ENCODE data around the gene ISCU.

Gene ISCU

GRCh38 chr12:108602209-108602705 is 39.9 kb downstream of the ISCU start:
- H3K4me3 ChIP-seq (ENCODE audit: low read depth, low read length): no peak overlapping the region

GRCh38 chr12:108602976-108603704 is 40.7 kb downstream of the ISCU start:
- no peak overlapping the region for H3K4me3 ChIP-seq (ENCODE audit: low read depth, low read length)

GRCh38 chr12:108603743-108604142 is 41.3 kb downstream of the ISCU start:
- H3K4me3 ChIP-seq (ENCODE audit: low read depth, low read length): no peak overlapping the region

GRCh38 chr12:108604208-108604941 is 42.0 kb downstream of the ISCU start:
- H3K4me3 ChIP-seq (ENCODE audit: low read depth, low read length): no peak overlapping the region

DNA sequence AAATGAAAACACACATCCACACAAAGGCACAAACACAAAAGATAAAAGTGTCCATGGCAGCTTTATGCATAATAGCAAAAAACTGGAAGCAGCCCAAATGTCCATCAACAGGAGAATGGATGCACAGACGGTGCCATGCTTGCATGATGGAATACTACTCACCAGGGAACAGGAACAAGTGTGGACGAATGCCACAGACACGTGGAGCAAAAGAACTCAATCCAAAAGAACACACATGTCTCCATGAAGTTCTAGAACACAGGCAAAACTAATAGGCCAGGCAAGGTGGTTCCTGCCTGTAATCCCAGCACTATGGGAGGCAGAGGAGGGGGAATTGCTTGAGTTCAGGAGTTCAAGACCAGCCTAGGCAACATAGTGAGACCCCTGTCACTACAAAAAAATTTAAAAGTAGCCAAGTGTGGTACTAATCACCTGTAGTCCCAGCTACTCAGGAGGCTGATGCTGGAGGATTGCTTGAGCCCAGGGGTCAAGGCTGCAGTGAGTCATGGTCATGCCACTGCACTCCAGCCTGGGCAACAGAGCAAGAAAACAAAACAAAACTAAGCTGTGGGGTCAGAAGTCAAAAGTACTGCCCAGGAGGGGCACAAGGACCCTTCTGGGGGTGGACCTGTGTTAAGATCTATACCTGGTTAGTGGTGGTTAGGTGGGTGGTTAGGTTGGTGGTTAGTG is 42.7 kb downstream of the ISCU start:
- no peak overlapping the region for H3K4me3 ChIP-seq (ENCODE audit: low read depth, low read length)

GRCh38 chr12:108605690-108606406 is 43.5 kb downstream of the ISCU start:
- no peak overlapping the region for H3K4me3 ChIP-seq (ENCODE audit: low read depth, low read length)

GRCh38 chr12:108606492-108606891 is 44.1 kb downstream of the ISCU start:
- no peak overlapping the region for H3K4me3 ChIP-seq (ENCODE audit: low read depth, low read length)

DNA sequence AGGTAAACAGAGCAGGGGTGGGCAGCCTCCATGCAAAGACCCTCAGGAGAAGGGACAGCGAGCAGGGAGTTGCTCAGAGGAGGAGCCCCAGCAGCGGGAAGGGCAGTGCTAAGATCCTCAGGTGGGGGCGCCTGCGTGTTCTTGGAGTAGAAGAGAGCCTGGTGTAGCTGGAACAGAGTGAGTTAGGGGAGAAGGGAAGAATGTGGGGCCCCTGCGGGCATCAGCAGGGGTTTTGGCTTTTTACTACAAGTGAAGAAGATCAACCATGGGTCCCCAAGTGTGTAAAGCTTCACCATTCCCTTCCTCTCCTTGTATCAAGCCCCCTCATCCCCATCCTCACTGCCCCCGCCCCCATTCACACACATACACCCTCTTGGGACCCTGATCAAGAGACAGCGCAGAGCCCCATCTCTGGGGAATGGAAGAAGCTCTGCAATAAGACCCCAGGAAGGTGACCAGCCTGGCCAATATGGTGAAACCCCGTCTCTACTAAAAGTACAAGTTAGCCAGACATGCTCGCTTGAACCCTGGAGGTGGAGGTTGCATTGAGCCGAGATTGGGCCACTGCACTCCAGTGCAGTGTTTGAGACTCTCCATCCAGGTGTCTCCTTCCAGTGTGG is 45.7 kb downstream of the ISCU start:
- no peak overlapping the region for H3K4me3 ChIP-seq (ENCODE audit: low read depth, low read length)

DNA sequence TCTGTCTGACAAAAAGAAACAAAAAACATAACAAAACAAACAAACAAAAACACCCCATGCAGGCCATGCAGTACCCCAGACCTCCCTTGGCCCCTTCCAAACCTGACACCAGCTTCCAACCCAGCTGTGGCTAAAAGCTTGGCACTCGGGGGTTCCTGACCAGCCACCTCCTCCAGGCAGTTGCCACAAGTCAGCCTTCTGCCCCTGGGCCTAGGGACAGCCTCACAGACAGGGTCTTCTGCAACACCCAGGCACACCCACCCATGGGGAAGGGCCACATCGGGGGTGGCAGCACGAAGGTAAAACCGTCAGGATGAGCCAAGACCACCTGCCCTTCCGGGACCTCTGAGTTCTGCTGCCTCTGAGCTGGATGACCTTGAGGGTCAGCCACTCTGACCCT is 46.2 kb downstream of the ISCU start:
- H3K4me3 ChIP-seq (ENCODE audit: low read depth, low read length): no peak overlapping the region

- no peak overlapping the region for H3K4me3 ChIP-seq (ENCODE audit: low read depth, low read length)
Measured at GRCh38 chr12:108609537-108610335, 47.3 kb downstream of the ISCU start.

DNA sequence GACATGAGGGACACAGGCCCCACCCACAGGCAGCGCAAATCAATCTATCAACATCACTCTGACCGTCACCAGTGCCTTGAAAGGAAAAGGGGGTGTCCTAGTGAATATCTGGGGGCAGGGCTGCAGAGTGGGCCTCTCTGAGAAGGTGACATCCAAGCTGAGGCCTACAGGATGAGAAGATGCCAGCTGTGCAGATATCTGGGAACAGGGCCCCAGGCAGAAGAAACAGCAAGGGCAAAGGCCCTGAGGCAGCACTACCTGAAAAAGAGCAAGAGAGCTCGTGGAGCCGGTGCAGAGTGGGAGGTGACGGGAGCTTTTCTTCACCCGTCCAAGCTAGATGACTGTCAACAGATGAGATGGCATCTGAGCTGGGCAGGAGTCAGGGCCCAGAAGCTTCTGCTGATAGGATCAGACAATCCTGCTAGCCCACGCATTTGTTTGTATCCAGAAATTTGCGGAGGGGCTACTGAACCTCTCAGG is 48.0 kb downstream of the ISCU start:
- no peak overlapping the region for H3K4me3 ChIP-seq (ENCODE audit: low read depth, low read length)

DNA sequence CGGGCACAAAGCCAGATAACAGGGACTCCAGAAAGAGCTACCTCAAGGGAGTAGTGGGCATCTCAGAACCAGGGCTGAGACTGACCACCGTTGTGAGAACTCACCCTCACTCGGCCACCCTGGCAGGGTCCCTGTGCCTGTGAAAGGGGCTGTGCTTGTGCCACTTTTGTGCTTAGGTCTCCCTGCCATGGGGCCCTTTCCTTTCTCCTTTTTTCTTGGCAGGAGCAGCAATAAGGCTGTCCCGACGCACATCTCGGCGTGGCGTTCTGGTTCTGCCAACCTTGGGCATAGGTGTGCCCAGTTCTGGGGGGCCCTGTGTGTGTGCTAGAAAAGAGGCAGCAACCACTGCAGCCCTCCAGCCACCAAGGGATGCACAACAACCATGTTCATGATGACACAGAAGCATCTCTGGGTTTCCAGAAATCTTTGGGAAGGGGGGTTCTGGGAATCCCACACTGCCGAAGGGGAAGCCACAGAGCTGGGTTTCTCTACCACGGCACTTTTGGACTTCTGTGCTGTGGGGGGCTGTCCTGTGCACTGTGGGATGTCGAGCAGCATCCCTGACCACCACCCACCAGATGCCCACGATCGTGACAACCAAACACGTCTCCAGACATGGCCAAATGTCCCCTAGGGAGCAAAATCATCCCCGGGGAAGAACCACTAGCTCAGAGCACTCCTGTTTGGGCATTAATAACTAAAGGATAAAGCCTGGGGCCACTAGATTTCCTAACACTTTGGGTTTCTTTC is 48.6 kb downstream of the ISCU start:
- H3K4me3 ChIP-seq (ENCODE audit: low read depth, low read length): no peak overlapping the region

DNA sequence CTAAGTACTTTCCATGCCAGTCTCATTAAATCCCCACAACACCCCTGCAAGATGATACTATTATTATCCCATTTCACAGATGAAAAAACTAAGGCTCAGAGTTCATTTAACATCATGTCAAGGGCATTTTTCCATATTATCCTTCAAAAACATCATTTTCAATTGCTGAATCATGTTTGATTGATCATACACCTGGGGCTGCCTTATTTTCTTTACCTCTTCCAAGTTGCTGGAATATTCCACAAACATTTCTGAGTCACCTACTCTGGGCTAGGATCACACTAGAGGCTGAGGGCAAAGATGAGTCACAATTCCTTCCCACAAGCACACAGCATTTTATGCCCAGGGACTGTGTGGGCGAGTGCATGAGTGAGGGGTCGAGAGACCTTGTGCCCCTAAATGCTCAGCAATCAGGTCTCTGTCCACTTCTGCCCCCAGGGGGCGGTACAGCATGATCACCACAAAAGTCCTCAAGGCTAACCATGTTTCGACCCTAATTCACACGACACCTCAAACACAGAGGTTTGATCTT is 49.6 kb downstream of the ISCU start:
- no peak overlapping the region for H3K4me3 ChIP-seq (ENCODE audit: low read depth, low read length)

DNA sequence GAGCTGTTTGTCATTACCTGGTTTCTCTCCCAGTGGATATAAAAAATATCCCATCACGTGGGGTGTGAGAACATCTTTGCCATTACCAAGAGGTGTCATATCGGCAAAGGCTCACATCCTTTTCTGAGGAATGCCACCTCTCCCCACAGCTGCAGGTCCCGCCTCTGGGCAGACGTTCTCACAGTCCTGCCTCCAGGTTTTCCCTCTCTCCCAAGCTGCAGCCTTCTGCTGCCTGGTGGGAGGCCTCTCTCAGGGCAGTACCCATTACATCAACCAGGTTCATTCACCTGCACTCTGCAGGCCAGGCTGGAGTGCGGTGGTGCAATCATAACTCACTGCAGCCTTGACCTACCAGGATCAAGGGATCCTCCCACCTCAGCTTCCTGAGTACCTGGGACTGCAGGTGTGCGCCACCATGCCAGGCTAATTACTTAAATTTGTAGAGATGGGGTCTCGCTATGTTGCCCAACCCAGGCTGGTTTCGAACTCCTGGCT is 50.4 kb downstream of the ISCU start:
- no peak overlapping the region for H3K4me3 ChIP-seq (ENCODE audit: low read depth, low read length)

DNA sequence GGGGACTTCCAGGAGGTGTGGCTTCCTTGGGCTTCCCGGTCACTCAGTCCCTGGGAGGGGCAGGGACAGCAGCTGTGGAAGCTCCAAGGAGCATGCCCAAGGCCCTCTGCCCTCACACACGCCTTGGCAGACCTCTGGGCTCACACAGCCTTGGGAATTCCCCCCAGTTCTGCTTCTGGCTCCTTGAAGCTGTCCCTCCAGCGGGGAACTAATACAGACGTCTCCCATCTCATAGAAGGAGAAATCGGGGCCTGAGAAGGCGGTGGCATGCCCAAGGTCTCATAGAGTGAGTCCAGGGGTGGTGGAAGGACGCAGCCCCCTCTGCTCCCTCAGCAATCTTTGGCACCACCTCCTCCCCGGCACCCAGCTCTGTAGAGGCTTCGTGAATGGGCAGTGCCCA is 51.2 kb downstream of the ISCU start:
- H3K4me3 ChIP-seq (ENCODE audit: low read depth, low read length): no peak overlapping the region

GRCh38 chr12:108614041-108614440 is 51.6 kb downstream of the ISCU start:
- H3K4me3 ChIP-seq (ENCODE audit: low read depth, low read length): no peak overlapping the region

- no peak overlapping the region for H3K4me3 ChIP-seq (ENCODE audit: low read depth, low read length)
Measured at GRCh38 chr12:108614639-108615038, 52.2 kb downstream of the ISCU start.

GRCh38 chr12:108615918-108616317 is 53.5 kb downstream of the ISCU start:
- H3K4me3 ChIP-seq (ENCODE audit: low read depth, low read length): no peak overlapping the region

GRCh38 chr12:108616359-108616758 is 54.0 kb downstream of the ISCU start:
- no peak overlapping the region for H3K4me3 ChIP-seq (ENCODE audit: low read depth, low read length)

Measured in iPS-11a (cell line).